HG03378 (cell line): ENCODE data around the gene TJP1.

Experiments used
- ATAC-seq: cut with Tn5 transposase; IDR thresholded peaks from one replicate; pipeline ENCODE4 v1.9.1; 2021; ENCODE audit warnings: mild to moderate bottlenecking, moderate library complexity; ENCODE audit not compliant: unreplicated experiment

TJP1 gene

GRCh38 chr15:29822100-29822683 is at the start of gene TJP1:
Gene TJP1 (minus strand): TSS chr15:29822468. CDS start chr15:29822028, 440 bp downstream.
- no peak for ATAC-seq

GRCh38 chr15:29871401-29871800 is 49.1 kb upstream of the TJP1 start:
- ATAC-seq = no peak

- ATAC-seq = no peak
Observed at GRCh38 chr15:29870495-29871151, 48.4 kb upstream of the TJP1 start.

- no peak for ATAC-seq
Observed at GRCh38 chr15:29867241-29868000, 45.2 kb upstream of the TJP1 start.

GRCh38 chr15:29866337-29866736 is 44.1 kb upstream of the TJP1 start:
- no peak for ATAC-seq

GRCh38 chr15:29864501-29864900 is 42.2 kb upstream of the TJP1 start:
- ATAC-seq = no peak

- ATAC-seq = no peak
Observed at GRCh38 chr15:29863438-29863837, 41.2 kb upstream of the TJP1 start.

- no peak for ATAC-seq
Observed at GRCh38 chr15:29862271-29862670, 40.0 kb upstream of the TJP1 start.

- no peak for ATAC-seq
Observed at GRCh38 chr15:29860872-29861271, 38.6 kb upstream of the TJP1 start.

GRCh38 chr15:29859973-29860715 is 37.9 kb upstream of the TJP1 start:
- no peak for ATAC-seq

- no peak for ATAC-seq
Observed at GRCh38 chr15:29859293-29859692, 37.0 kb upstream of the TJP1 start.

- no peak for ATAC-seq
Observed at GRCh38 chr15:29857221-29857789, 35.0 kb upstream of the TJP1 start.

- no peak for ATAC-seq
Observed at GRCh38 chr15:29854413-29854812, 32.1 kb upstream of the TJP1 start.

- no peak for ATAC-seq
Observed at GRCh38 chr15:29853211-29853987, 31.1 kb upstream of the TJP1 start.

GRCh38 chr15:29852201-29852600 is 29.9 kb upstream of the TJP1 start:
- no peak for ATAC-seq

- ATAC-seq = no peak
Observed at GRCh38 chr15:29849716-29850115, 27.4 kb upstream of the TJP1 start.

GRCh38 chr15:29849218-29849617 is 26.9 kb upstream of the TJP1 start:
- ATAC-seq = no peak

GRCh38 chr15:29844290-29844903 is 22.1 kb upstream of the TJP1 start:
- no peak for ATAC-seq

GRCh38 chr15:29842290-29842689 is 20.0 kb upstream of the TJP1 start:
- ATAC-seq = no peak

GRCh38 chr15:29840926-29841325 is 18.7 kb upstream of the TJP1 start:
- no peak for ATAC-seq
